HG02588 (cell line): ENCODE results near the gene PCDHGA8.
"Not testable (repeated sequence)": the region's sequence is repeated elsewhere in the genome, so short reads cannot be mapped to it uniquely, and the experiment has no call there.

Source experiments
- ATAC-seq: cut with Tn5 transposase; IDR thresholded peaks from one replicate; pipeline ENCODE4 v1.9.1; 2021; ENCODE audit warnings: mild to moderate bottlenecking, moderate library complexity; ENCODE audit not compliant: unreplicated experiment

Gene PCDHGA8

GRCh38 chr5:141399555-141400258 lies 7.3 kb downstream of the PCDHGA8 start:
- ATAC-seq = no peak

- no peak for ATAC-seq
These were observed 10.3 kb downstream of the PCDHGA8 start, which contains the start of gene PCDHGA9 for GRCh38 chr5:141402553-141403243. TSS of gene PCDHGA9 (plus strand) at chr5:141402778. CDS start at chr5:141402953, 175 bp downstream.

- no peak for ATAC-seq
These were observed 11.0 kb downstream of the PCDHGA8 start for GRCh38 chr5:141403387-141403786.

GRCh38 chr5:141407790-141408505 lies 15.5 kb downstream of the PCDHGA8 start, which contains the start of gene PCDHGB6:
TSS of gene PCDHGB6 (plus strand) at chr5:141408021. CDS start at chr5:141408203, 182 bp downstream.
- peak; percentile 81 for ATAC-seq

- no peak for ATAC-seq
These were observed 17.3 kb downstream of the PCDHGA8 start for GRCh38 chr5:141409598-141410306.

GRCh38 chr5:141411575-141411974 lies 19.1 kb downstream of the PCDHGA8 start:
- no peak for ATAC-seq

GRCh38 chr5:141412854-141413539 lies 20.6 kb downstream of the PCDHGA8 start, which contains the start of gene PCDHGA10:
TSS of gene PCDHGA10 (plus strand) at chr5:141412987. CDS start at chr5:141413176, 189 bp downstream.
- peak; percentile 41 for ATAC-seq

- no peak for ATAC-seq
These were observed 21.2 kb downstream of the PCDHGA8 start for GRCh38 chr5:141413540-141414069.

GRCh38 chr5:141414548-141415274 lies 22.3 kb downstream of the PCDHGA8 start:
- not testable (repeated sequence) for ATAC-seq

GRCh38 chr5:141415275-141415618 lies 22.8 kb downstream of the PCDHGA8 start:
- not testable (repeated sequence) for ATAC-seq

GRCh38 chr5:141417494-141418172 lies 25.2 kb downstream of the PCDHGA8 start, which contains the start of gene PCDHGB7:
TSS of gene PCDHGB7 (plus strand) at chr5:141417677. CDS start at chr5:141417860, 183 bp downstream.
- ATAC-seq = peak; percentile 83

- ATAC-seq = no peak
These were observed 26.8 kb downstream of the PCDHGA8 start for GRCh38 chr5:141419074-141419880.

- ATAC-seq = no peak
These were observed 28.5 kb downstream of the PCDHGA8 start, which contains the start of gene PCDHGA11 for GRCh38 chr5:141420855-141421488. TSS of gene PCDHGA11 (plus strand) at chr5:141421051. CDS start at chr5:141421228, 177 bp downstream.

- no peak for ATAC-seq
These were observed 29.0 kb downstream of the PCDHGA8 start for GRCh38 chr5:141421489-141421855.

GRCh38 chr5:141422742-141423291 lies 30.4 kb downstream of the PCDHGA8 start:
- no peak for ATAC-seq

GRCh38 chr5:141427783-141428426 lies 35.5 kb downstream of the PCDHGA8 start:
- ATAC-seq = no peak
